BLaER1 (cell line): ENCODE results near the gene ENC1.
"Not testable (repeated sequence)": the region's sequence is repeated elsewhere in the genome, so short reads cannot be mapped to it uniquely, and the experiment has no call there.

Source experiments
- H3K27ac ChIP-seq: shearing (Covaris generic); formaldehyde crosslinking; 2 replicates; pipeline ENCODE4 v1.8.1; 2022
- H3K27me3 ChIP-seq: shearing (Covaris generic); formaldehyde crosslinking; 2 replicates; pipeline ENCODE4 v1.8.1; 2022
- H3K36me3 ChIP-seq: shearing (Covaris generic); formaldehyde crosslinking; 2 replicates; pipeline ENCODE4 v1.8.1; 2022
- H3K4me1 ChIP-seq: shearing (Covaris generic); formaldehyde crosslinking; 2 replicates; pipeline ENCODE4 v1.8.1; 2022
- H3K4me2 ChIP-seq: shearing (Covaris generic); formaldehyde crosslinking; 2 replicates; pipeline ENCODE4 v1.8.1; 2022
- H3K4me3 ChIP-seq: shearing (Covaris generic); formaldehyde crosslinking; 2 replicates; pipeline ENCODE4 v1.8.1; 2022
- H3K9ac ChIP-seq: shearing (Covaris generic); formaldehyde crosslinking; 2 replicates; pipeline ENCODE4 v1.8.1; 2022
- H3K9me3 ChIP-seq: shearing (Covaris generic); formaldehyde crosslinking; 2 replicates; pipeline ENCODE4 v1.8.1; 2022
- H4K20me1 ChIP-seq: shearing (Covaris generic); formaldehyde crosslinking; 2 replicates; pipeline ENCODE4 v1.8.1; 2022
- Cebpa-rat ChIP-seq: shearing (Covaris generic); IDR thresholded peaks from 2 replicates; pipeline ENCODE4 v1.8.1; 2022

The ENC1 gene, protein sequence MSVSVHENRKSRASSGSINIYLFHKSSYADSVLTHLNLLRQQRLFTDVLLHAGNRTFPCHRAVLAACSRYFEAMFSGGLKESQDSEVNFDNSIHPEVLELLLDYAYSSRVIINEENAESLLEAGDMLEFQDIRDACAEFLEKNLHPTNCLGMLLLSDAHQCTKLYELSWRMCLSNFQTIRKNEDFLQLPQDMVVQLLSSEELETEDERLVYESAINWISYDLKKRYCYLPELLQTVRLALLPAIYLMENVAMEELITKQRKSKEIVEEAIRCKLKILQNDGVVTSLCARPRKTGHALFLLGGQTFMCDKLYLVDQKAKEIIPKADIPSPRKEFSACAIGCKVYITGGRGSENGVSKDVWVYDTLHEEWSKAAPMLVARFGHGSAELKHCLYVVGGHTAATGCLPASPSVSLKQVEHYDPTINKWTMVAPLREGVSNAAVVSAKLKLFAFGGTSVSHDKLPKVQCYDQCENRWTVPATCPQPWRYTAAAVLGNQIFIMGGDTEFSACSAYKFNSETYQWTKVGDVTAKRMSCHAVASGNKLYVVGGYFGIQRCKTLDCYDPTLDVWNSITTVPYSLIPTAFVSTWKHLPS

DNA sequence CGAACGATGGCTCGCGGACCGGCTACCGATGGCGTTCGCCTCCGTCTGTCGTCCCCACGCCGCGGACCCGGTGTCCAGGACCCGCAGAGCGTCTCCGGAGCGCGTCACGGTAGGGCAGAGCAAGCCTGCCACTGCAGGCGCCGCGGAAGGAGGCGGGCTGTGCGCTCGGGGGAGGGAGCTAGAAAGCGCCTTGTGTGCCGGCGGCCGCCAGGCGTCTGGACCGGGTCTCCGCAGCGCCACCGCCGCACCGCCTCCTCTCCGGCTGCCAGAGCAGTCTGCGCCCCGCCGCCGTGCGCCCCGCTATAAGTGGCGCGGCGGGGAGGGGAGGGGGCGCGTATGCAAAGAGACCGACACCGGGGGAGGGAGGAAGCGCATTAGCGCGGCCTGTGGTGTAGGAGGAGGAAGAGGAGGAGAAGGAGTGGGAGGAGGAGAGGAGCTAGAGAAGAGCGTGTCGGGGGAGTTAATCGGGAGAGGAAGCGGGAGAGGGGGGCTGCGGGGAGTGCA lies at the start of gene ENC1:
Gene ENC1, minus strand, starts transcription at position 279 of the 504 bp plus-strand sequence. CDS start 4,243 bp downstream, outside the sequence.
- no peak for TF ChIP-seq Cebpa-rat
- Histone ChIP-seq H3K9ac (peak within 1 kb of the TSS; percentile 86), H3K27ac (peak within 1 kb of the TSS; percentile 89), H3K4me3 (peak within 1 kb of the TSS; percentile 77), H4K20me1 (peaks cover 14% of the 10 kb centered on the region), H3K4me1 (peaks cover 20% of the 10 kb centered on the region), H3K4me2 (peak within 1 kb of the TSS; percentile 96), H3K36me3 (peaks cover 11% of the 10 kb centered on the region), H3K9me3 (no peaks in the 10 kb centered on the region), H3K27me3 (no peaks in the 10 kb centered on the region)

GRCh38 chr5:74686962-74687751 lies 46.6 kb upstream of the ENC1 start:
- TF ChIP-seq Cebpa-rat: no peak
- Histone ChIP-seq H4K20me1 (peaks cover 15% of the 10 kb centered on the region), H3K9me3 (no peaks in the 10 kb centered on the region), H3K4me1 (peaks cover 46% of the 10 kb centered on the region), H3K36me3 (peaks cover 35% of the 10 kb centered on the region), H3K27ac (no peak overlapping the region), H3K27me3 (no peaks in the 10 kb centered on the region), H3K9ac (no peak overlapping the region), H3K4me2 (peak overlapping the region; percentile 96), H3K4me3 (no peak overlapping the region)

- Histone ChIP-seq H3K9me3 (no peaks in the 10 kb centered on the region), H3K27me3 (no peaks in the 10 kb centered on the region), H3K4me3 (peak overlapping the region; percentile 94), H3K9ac (peak overlapping the region; percentile 89), H3K36me3 (peaks cover 24% of the 10 kb centered on the region), H3K4me1 (peaks cover 52% of the 10 kb centered on the region), H4K20me1 (peaks cover 15% of the 10 kb centered on the region), H3K4me2 (peak overlapping the region; percentile 96), H3K27ac (peak overlapping the region; percentile 90)
- no peak for TF ChIP-seq Cebpa-rat
Measured at GRCh38 chr5:74685979-74686631, 45.6 kb upstream of the ENC1 start.

- no peaks in the 10 kb centered on the region for H3K9me3 ChIP-seq
- peak within 1 kb of the TSS; percentile 96 for H3K4me2 ChIP-seq
- H3K4me1 ChIP-seq: peaks cover 61% of the 10 kb centered on the region
- peak within 1 kb of the TSS; percentile 94 for H3K4me3 ChIP-seq
- TF ChIP-seq Cebpa-rat: no peak
- H3K27ac ChIP-seq: peak within 1 kb of the TSS; percentile 90
- no peaks in the 10 kb centered on the region for H3K27me3 ChIP-seq
- peaks cover 15% of the 10 kb centered on the region for H4K20me1 ChIP-seq
- peaks cover 15% of the 10 kb centered on the region for H3K36me3 ChIP-seq
- peak within 1 kb of the TSS; percentile 89 for H3K9ac ChIP-seq
Measured at GRCh38 chr5:74684900-74685851, 44.6 kb upstream of the ENC1 start, which contains the start of gene HEXB. TSS of gene HEXB (plus strand) at chr5:74685233. CDS start at chr5:74685261, 28 bp downstream.

DNA sequence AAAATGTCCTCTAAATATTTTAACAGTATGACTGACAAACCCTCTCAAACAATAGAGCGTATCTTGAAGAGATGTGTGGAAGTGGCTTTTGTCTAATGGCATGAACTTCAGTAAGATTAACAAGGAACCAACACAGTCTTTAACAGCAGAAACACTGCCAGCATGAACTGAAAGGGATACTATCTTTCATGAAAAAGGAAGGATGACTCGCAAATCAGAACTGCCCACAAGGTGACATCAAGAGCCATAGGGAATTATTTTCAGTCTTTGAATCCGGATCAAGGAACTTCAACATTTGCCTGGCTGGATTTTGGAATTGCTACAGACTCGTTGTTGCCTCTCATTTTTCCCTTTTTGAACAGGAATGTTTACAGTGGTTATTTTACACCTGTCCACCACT lies 39.4 kb upstream of the ENC1 start:
- peak overlapping the region; percentile 74; the same call in 1 of the 2 replicates for H3K4me2 ChIP-seq
- H3K27me3 ChIP-seq: no peaks in the 10 kb centered on the region
- H3K36me3 ChIP-seq: no peaks in the 10 kb centered on the region
- H4K20me1 ChIP-seq: no peaks in the 10 kb centered on the region
- H3K4me3 ChIP-seq: no peak overlapping the region
- H3K27ac ChIP-seq: no peak overlapping the region
- peaks cover 51% of the 10 kb centered on the region for H3K4me1 ChIP-seq
- no peak overlapping the region for H3K9ac ChIP-seq
- H3K9me3 ChIP-seq: no peaks in the 10 kb centered on the region
- TF ChIP-seq Cebpa-rat: no peak

GRCh38 chr5:74679300-74679699 lies 38.8 kb upstream of the ENC1 start:
- not testable (repeated sequence) for H3K36me3 ChIP-seq, H3K9me3 ChIP-seq, H3K27ac ChIP-seq, H3K27me3 ChIP-seq, H4K20me1 ChIP-seq, H3K4me3 ChIP-seq, H3K9ac ChIP-seq, H3K4me2 ChIP-seq
- peaks cover 45% of the 10 kb centered on the region for H3K4me1 ChIP-seq

GRCh38 chr5:74678123-74678522 lies 37.6 kb upstream of the ENC1 start:
- H3K9me3 ChIP-seq, H3K9ac ChIP-seq, H4K20me1 ChIP-seq, H3K4me3 ChIP-seq, H3K27ac ChIP-seq, H3K4me2 ChIP-seq, H3K27me3 ChIP-seq, H3K36me3 ChIP-seq: not testable (repeated sequence)
- peaks cover 39% of the 10 kb centered on the region for H3K4me1 ChIP-seq

DNA sequence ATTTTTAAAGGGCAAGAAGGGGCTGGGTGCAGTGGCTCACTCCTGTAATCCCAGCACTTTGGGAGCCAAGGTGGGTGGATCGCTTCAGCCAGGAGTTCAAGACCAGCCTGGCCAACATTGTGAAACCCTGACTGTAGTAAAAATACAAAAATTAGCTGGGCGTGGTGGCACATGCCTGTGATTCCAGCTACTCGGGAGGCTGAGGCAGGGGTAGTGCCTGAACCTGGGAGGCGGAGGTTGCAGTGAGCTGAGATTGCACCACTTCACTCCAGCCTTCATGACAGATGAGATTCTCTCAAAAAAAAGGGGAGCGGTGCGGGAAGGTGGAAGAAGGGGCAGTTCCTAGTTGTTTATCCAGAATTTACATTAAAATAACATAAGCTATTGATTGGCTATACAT lies 35.9 kb upstream of the ENC1 start:
- H3K36me3 ChIP-seq, H3K27ac ChIP-seq, H4K20me1 ChIP-seq, H3K4me3 ChIP-seq, H3K4me2 ChIP-seq, H3K27me3 ChIP-seq, H3K9ac ChIP-seq, H3K9me3 ChIP-seq: not testable (repeated sequence)
- H3K4me1 ChIP-seq: peaks cover 29% of the 10 kb centered on the region
